Fibroblast of villous mesenchyme (primary cell): ENCODE results near the gene PRR5. TPM values are rescaled to one million over a fixed set of nuclear protein-coding genes. Genes with fewer than 3 reads are reported as not detected.
"Not testable (repeated sequence)": the region's sequence is repeated elsewhere in the genome, so short reads cannot be mapped to it uniquely, and the experiment has no call there.

Source experiments
- DNase-seq: peaks from one replicate; pipeline ENCODE4 v3.0.0-alpha.2; 2010; ENCODE audit warnings: low read depth
- H3K4me3 ChIP-seq: 2 replicates; pipeline ENCODE4 v1.5.1; 2011; ENCODE audit warnings: low read depth, mild to moderate bottlenecking, low read length
- CTCF ChIP-seq: IDR thresholded peaks from 2 replicates; pipeline ENCODE4 v1.5.1; 2012; ENCODE audit warnings: low read depth, mild to moderate bottlenecking, low read length; ENCODE audit not compliant: insufficient read depth
- total RNA-seq: library from RNA; depleted of rRNA; stranded (reverse); fragments of >200 nt; gene quantifications from 2 replicates; pipeline ENCODE4 v1.2.3, GENCODE V29; 2012

Gene PRR5
- 12.9 and 16.4 TPM in 2 replicates for total RNA-seq

GRCh38 chr22:44701824-44702478 is at the start of gene PRR5:
PRR5 (plus strand) TSS chr22:44702204; CDS start chr22:44702475, 271 bp downstream.
- DNase-seq, result peak; percentile 96
- H3K4me3 ChIP-seq, result peak within 1 kb of the TSS; percentile 63
- no peak for TF ChIP-seq CTCF

- not testable (repeated sequence) for DNase-seq, H3K4me3 ChIP-seq
Observed at GRCh38 chr22:44652866-44653265, 49.1 kb upstream of the PRR5 start.

DNA sequence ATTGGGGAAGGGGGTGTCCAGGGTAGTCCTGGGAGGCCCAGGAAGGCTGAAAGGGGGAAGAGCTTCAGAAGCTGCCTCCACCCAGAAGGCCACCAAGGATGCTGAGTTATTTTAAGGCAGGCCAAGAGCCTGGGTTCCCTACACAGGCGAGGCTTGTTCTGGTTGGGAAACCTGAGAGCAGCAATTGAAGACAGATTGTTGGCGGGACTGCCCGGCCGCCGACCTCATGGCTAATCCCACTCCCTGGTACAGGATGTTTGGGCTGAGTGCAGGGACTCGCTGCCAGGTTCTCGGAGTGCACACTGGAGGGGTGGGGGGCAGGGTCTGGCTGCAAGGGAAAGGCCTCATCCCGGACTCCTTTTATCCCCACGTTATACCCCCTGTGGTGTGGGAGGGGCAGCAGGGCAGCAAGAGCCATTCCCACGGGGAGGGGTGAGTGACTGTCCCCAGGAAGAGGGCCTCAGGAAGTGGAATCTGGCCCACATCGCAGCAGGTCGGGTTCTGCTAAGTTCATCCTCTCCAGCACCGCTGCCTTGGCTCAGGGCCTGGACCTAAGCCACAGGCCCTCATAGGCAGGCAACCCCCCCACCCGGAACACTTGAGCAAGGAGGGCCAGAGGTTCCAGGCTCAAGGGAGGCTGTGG is 43.6 kb upstream of the PRR5 start:
- no peak for TF ChIP-seq CTCF
- no peak overlapping the region for H3K4me3 ChIP-seq
- peak; percentile 69 for DNase-seq

- no peak for DNase-seq
- no peak overlapping the region for H3K4me3 ChIP-seq
- TF ChIP-seq CTCF, result no peak
Observed at GRCh38 chr22:44659140-44659539, 42.9 kb upstream of the PRR5 start.

DNA sequence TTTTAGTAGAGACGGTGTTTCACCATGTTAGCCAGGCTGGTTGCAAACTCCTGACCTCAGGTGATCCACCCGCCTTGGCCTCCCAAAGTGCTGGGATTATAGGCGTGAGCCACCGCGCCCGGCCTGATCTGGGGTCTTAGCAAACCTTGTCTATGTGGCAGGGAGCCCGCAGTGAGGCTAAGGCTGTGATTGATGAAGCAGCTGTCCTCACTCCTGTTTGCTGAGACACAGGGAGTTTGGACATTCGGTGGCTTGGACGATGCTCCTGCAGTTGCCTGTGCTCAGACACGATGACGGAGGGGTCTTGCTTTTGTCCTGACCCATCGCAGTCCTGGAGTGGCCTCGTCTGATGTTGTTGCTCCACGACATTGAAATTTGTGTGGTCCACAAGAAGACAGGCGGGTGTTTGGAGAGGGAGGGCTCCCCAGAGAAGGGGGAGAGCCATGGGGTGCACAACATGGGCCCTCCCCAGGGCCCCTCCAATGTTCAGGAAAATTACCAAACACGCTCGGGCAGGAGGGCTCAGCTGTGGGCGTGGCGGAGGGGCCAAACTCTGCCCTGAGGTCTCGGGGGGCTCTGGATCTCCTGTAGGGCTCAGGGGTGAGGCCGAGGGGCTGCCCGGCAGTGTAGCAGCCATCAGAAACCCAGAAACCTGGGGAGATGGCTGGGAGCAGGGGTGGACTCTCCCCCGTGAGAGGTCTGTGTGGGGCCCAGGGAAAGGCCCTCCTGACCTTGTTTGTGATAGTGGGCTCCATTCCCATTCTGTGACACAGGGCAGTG is 41.8 kb upstream of the PRR5 start:
- no peak overlapping the region for H3K4me3 ChIP-seq
- no peak for DNase-seq
- TF ChIP-seq CTCF, result no peak

- no peak for DNase-seq
- no peak overlapping the region for H3K4me3 ChIP-seq
- TF ChIP-seq CTCF, result no peak
Observed at GRCh38 chr22:44661070-44661469, 40.9 kb upstream of the PRR5 start.
